ENCODE measurements around the gene TEX2.
"Not testable (repeated sequence)": the region's sequence is repeated elsewhere in the genome, so short reads cannot be mapped to it uniquely, and the experiment has no call there.

DNA sequence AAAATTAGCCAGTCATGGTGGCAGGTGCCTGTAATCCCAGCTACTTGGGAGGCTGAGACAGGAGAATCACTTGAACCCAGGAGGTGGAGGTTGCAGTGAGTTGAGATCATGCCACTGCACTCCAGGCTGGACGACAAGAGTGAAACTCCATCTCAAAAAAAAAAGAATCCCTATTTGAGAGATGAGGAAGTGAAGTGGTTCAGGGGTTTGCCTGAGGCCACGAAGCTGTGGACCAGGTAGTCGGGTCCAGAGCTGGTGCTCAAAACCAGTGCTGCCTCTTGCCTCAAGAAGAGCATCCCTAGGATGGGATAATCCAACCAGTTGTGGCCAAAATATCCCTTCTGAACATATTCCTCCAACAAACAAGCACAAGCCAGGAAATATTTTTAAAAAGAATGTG is 95.4 kb downstream of the TEX2 start:
- TF ChIP-seq, protein P1, sequence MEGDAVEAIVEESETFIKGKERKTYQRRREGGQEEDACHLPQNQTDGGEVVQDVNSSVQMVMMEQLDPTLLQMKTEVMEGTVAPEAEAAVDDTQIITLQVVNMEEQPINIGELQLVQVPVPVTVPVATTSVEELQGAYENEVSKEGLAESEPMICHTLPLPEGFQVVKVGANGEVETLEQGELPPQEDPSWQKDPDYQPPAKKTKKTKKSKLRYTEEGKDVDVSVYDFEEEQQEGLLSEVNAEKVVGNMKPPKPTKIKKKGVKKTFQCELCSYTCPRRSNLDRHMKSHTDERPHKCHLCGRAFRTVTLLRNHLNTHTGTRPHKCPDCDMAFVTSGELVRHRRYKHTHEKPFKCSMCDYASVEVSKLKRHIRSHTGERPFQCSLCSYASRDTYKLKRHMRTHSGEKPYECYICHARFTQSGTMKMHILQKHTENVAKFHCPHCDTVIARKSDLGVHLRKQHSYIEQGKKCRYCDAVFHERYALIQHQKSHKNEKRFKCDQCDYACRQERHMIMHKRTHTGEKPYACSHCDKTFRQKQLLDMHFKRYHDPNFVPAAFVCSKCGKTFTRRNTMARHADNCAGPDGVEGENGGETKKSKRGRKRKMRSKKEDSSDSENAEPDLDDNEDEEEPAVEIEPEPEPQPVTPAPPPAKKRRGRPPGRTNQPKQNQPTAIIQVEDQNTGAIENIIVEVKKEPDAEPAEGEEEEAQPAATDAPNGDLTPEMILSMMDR (optimal IDR thresholded peaks at IDR 0.05 in 1 of 3, IDR thresholded peaks at IDR 0.05 in 1 of 3, conservative IDR thresholded peaks at IDR 0.05 in 1 of 3; ENCODE audit: extremely low read depth in 1 of 3, insufficient read depth in 2 of 3, low read length in 3 of 3): not testable (repeated sequence)
- not testable (repeated sequence) for TF ChIP-seq EZH2 (IDR thresholded peaks at IDR 0.05; ENCODE audit: low read length)

Data from keratinocyte (primary cell).